Measurements from ENCODE around the gene APOA1. TPM values are rescaled to one million over a fixed set of nuclear protein-coding genes. Genes with fewer than 3 reads are reported as not detected.
"Not testable (repeated sequence)": the region's sequence is repeated elsewhere in the genome, so short reads cannot be mapped to it uniquely, and the experiment has no call there.

Gene APOA1
- total and polyA plus RNA-seq, 7 donors: 0.32 to 3.0 (median 0.55) TPM; not detected in 2

GRCh38 chr11:116807601-116808261 is 29.7 kb downstream of the APOA1 start:
- no peak for TF ChIP-seq POLR2AphosphoS5 (IDR thresholded peaks at IDR 0.05)
- no peak for TF ChIP-seq POLR2A (IDR thresholded peaks at IDR 0.05)
- TF ChIP-seq EP300 (IDR thresholded peaks at IDR 0.05): no peak
- TF ChIP-seq CTCF (IDR thresholded peaks at IDR 0.05): no peak
- WGBS, 2 donors: 81 to 90% methylated on average over 6 of the region's 6 CpGs
- no peaks in the 10 kb centered on the region for H3K9me3 ChIP-seq
- H3K27ac ChIP-seq: no peak overlapping the region
- no peaks in the 10 kb centered on the region for H3K36me3 ChIP-seq
- no peaks in the 10 kb centered on the region for H3K27me3 ChIP-seq
- intact Hi-C loops (cut with DNase I): no loop called here
- H3K4me3 ChIP-seq: no peak overlapping the region
- peak; percentile 54 for DNase-seq
- H3K4me1 ChIP-seq: no peaks in the 10 kb centered on the region

GRCh38 chr11:116804001-116804400 is 33.4 kb downstream of the APOA1 start:
- Histone ChIP-seq H3K36me3 (no peaks in the 10 kb centered on the region), H3K4me1 (no peaks in the 10 kb centered on the region), H3K27me3 (no peaks in the 10 kb centered on the region), H3K9me3 (no peaks in the 10 kb centered on the region), H3K27ac (no peak overlapping the region), H3K4me3 (no peak overlapping the region)
- DNase-seq: no peak
- WGBS, 2 donors: 60 to 72% methylated on average over 3 of the region's 3 CpGs
- TF ChIP-seq CTCF (IDR thresholded peaks at IDR 0.05): no peak
- no peak for TF ChIP-seq EP300 (IDR thresholded peaks at IDR 0.05)
- TF ChIP-seq POLR2AphosphoS5 (IDR thresholded peaks at IDR 0.05): no peak
- TF ChIP-seq POLR2A (IDR thresholded peaks at IDR 0.05): no peak
- intact Hi-C loops (cut with DNase I): no loop called here

- H3K27me3 ChIP-seq; H3K36me3 ChIP-seq; H3K4me1 ChIP-seq; H3K9me3 ChIP-seq; H3K27ac ChIP-seq; DNase-seq; intact Hi-C loops (cut with DNase I); H3K4me3 ChIP-seq: not testable (repeated sequence)
These were observed 35.8 kb downstream of the APOA1 start for GRCh38 chr11:116801662-116802061.

- intact Hi-C loops (cut with DNase I): no loop called here
- no peak overlapping the region for H3K27ac ChIP-seq
- no peak overlapping the region for H3K4me3 ChIP-seq
- no peaks in the 10 kb centered on the region for H3K4me1 ChIP-seq
- 92 to 95% methylated on average over 2 of the region's 2 CpGs for WGBS, 2 donors
- TF ChIP-seq POLR2A (IDR thresholded peaks at IDR 0.05): no peak
- TF ChIP-seq CTCF (IDR thresholded peaks at IDR 0.05): no peak
- TF ChIP-seq POLR2AphosphoS5 (IDR thresholded peaks at IDR 0.05): no peak
- TF ChIP-seq EP300 (IDR thresholded peaks at IDR 0.05): no peak
- DNase-seq: no peak
- H3K27me3 ChIP-seq: no peaks in the 10 kb centered on the region
- no peaks in the 10 kb centered on the region for H3K36me3 ChIP-seq
- H3K9me3 ChIP-seq: no peaks in the 10 kb centered on the region
These were observed 36.8 kb downstream of the APOA1 start for GRCh38 chr11:116800610-116801009.

- H3K36me3 ChIP-seq: no peaks in the 10 kb centered on the region
- H3K27me3 ChIP-seq: no peaks in the 10 kb centered on the region
- H3K9me3 ChIP-seq: no peaks in the 10 kb centered on the region
- whole genome bisulfite sequencing, 2 donors: 80 to 85% methylated on average over 5 of the region's 5 CpGs
- TF ChIP-seq CTCF (IDR thresholded peaks at IDR 0.05): no peak
- intact Hi-C loops (cut with DNase I): no loop called here
- no peaks in the 10 kb centered on the region for H3K4me1 ChIP-seq
- no peak overlapping the region for H3K27ac ChIP-seq
- no peak for DNase-seq
- no peak overlapping the region for H3K4me3 ChIP-seq
These were observed 39.1 kb downstream of the APOA1 start for GRCh38 chr11:116798368-116798767.

Data from sigmoid colon (tissue), 7 donors.